Fibroblast of peridontal ligament (primary cell): ENCODE measurements around the gene COL4A2.

ENCODE experiments used
- DNase-seq: peaks from one replicate; pipeline ENCODE4 v3.0.0-alpha.2; 2010; ENCODE audit errors: extremely low read depth

The COL4A2 gene

GRCh38 chr13:110322126-110322827, 15.2 kb downstream of the COL4A2 start:
- no peak for DNase-seq

DNA sequence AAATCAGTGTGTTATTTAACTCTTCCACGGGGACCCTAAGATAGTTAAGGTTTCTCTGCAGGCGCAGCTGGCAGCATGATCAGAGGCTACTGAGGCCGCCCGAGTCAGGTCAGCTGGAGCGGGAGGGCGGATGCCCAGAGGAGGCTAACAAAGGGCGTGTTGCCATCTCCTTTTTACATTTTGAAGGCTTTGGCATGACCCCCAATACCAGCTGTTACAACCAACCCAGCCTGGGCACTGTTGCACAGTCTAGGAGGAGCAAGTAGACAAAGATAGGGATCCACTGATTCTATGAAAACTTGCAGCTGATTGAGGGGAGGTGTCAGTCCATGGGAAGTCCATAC, 15.7 kb downstream of the COL4A2 start:
- no peak for DNase-seq

DNA sequence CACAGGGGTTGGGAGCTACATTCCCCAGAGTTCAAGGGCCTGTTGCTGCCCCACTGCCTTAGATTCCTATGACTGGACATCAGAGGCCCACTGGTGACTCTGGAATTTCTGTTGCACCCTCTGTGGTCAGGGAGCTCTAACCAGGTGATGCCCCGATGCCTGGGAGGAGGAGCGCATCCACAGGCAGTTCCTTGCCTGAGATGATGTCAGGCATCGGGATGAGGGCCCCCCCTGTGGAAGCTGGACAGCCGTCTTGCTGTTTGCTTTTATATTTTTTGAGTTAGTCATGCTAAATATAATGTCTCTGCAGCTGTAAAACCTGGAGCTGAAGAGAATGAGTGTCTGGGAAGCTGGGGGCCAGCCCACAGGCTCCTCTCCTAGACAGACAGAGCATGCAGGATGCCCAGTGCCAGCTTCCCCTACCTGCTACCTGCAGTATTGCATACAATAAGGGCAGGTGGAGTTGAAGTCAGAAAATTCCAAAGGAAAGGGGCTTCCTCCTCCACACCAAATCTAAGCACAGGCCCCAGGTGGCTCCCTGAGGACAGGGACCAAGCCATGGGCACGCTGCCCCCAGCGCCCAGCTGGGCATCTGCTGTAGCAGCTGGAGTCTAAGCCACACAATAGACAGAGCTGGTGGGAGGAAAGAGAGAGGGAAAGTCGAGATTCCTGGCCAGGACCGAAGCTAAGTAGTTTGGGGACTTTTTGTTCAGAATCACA, 16.2 kb downstream of the COL4A2 start:
- no peak for DNase-seq

DNA sequence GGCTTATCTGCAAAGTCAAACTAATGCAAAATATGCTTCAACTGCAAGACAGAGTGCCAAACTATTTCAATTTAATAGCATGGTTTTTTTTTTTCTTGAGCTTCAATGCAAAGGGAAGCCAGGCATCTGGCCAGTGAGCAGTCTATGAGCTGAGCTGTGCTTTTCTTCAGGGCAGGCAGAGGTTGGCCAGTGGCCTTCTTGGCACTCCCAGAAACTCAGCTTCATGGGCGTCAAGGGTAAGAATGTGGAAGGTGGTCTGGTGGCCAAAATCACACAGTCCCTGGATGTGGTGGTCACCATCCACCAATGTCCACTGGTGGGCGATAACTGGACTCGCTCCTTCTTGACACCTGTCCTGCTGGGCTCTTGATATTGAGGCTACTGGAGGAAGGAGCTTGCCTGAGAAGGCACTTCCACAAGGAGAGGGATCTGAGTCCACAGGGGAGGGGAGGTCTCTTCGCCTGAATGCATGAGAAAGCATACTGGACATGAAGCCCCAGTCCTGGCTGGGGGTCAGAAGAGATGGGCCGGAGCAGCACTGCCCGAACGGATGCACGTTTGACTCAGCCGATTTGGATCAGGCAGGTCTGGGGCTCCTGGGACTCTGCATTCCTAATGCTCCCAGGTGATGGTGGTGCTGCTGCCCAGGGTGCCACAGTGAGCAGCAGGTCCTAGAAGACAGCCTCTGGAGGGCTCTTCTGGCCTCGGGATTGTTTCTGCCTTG, 17.1 kb downstream of the COL4A2 start:
- no peak for DNase-seq

GRCh38 chr13:110326263-110326904, 19.3 kb downstream of the COL4A2 start:
- no peak for DNase-seq

- peak; percentile 54 for DNase-seq
Measured at GRCh38 chr13:110327051-110327721, 20.1 kb downstream of the COL4A2 start.

GRCh38 chr13:110328573-110328972, 21.5 kb downstream of the COL4A2 start:
- peak; percentile 42 for DNase-seq

DNA sequence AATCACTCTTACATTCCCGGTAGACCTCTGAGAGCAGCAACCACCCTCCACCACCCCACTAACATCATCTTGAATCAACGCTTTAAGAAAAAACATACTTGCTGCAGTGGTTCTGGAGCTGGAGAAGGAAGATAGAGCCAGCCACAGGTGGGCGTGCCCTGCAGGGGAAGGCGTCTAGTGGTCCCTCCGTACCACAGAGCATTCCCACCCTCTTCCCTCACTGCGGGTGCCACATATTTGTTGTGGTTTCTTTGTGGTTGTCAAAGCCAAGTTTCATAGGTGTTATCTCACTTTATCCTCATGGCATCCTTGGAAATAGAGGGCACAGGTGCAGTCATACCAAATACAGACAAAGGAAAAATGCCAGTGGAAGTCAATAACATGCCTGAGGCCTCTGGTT, 22.2 kb downstream of the COL4A2 start:
- DNase-seq: peak; percentile 36

DNA sequence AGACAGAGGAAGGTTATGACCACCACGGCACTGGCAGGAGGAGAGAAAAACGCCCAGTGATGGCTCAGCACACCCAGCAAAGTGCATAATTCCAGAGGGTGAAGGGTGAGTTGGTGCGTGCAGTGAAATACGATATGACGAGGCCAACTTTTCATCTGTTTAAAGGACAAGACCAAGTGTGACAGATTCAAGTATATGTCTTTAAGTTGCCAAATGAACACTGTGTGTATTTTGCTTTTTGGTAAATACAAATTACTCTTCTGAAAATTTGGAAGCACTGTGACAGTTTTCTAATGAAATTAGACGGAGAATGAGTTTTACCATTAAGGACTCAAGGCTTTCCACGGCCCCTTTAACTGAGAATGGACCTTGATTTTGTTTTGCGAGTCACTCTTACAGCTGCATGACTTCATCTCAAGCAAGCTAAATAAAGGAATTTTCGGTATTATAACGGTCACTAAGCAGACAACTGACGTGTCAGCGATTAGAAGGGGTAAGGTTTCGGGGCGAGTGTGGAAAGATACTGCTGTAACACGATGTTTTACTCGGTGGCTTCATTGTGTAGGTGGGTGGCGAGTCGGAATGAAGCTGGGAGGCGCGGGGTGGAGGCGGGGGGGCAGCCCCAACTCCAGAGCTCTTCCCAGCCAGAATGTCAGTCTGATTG, 22.8 kb downstream of the COL4A2 start:
- peak; percentile 89 for DNase-seq

DNA sequence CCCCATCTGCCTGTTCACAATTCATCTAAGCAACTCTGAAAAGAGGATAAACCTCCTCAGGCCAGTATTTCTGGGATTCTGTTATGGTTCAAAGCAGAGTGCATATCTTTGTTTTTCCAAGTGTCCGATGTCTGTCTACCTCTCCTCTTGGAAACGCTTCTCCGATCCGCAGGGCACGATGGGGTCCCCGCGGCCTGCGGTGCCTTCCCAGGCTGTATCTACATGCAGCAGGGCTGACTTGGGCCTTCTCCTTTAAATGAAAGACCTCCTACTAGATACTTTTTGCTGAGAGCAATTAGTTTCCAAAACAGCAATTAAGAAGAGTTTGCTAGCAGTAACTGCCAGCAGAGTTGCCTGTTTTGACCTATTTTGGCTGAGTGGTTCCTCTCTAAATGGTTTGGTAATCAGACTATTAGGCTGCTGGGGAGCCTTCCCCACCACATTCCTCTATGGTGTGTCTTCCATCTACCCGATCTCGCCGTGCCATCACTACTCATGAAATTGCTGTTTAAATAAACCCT, 23.5 kb downstream of the COL4A2 start:
- peak; percentile 88 for DNase-seq

- peak; percentile 90 for DNase-seq
Measured at GRCh38 chr13:110331362-110331761, 24.3 kb downstream of the COL4A2 start.

DNA sequence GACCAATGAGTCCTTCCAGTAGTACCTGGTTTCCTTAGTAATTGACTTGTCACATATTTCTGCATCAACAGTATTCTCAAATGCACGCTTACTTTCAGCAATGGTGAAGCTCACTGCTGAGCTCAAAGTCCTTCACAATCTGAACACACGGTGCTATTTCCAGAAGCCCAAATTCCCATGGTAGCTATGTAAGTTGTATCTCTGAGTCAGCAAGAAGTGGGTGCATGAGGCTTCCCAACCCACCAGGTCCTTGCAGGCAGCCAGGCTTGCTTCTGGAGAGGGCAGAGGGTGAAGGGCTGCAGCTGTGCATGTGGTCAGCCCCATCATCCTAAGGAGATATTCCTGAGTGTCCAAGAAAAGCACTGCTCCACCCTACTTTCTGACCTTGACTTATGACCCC, 25.7 kb downstream of the COL4A2 start:
- DNase-seq: peak; percentile 25

GRCh38 chr13:110333837-110334236, 26.8 kb downstream of the COL4A2 start:
- no peak for DNase-seq

DNA sequence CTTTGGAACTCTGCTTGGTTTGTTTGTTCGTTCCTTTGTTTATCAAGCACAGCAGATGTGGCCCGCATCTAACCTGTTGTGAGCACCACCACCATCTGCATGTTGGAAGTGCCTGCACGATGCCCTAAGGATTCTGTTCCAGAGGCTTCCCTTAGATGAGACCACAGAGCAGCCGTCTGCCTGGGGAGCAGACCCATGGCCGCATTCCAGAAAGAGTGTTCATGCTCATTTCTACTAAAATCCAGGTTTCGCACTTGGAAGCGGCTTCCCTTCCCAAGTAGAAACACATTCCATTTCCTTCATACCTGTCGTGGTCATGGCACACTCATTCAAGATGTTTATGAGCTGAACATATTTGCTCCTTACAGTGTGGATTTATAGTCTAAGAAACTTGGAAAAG, 27.2 kb downstream of the COL4A2 start:
- DNase-seq: no peak

- DNase-seq: peak; percentile 22
Measured at GRCh38 chr13:110334841-110335490, 27.9 kb downstream of the COL4A2 start.

DNA sequence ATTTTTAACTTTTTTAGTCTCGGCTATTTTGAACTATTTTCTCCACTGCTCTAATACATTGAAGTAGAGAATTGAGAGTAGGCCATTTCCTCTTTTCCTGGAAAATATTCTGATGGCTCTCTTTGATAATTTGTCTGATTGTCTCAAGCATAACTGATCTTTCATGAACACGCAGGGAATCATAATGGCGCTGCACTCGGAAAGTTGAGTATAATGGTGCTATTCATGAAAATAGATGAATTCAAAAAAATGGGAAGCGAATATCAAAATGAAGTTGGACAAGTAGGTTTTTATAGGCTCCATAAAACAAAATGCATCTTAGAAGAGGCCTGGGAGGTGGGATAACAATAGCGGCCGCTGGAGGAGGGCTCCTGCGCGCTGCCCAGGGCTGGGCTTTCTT, 29.0 kb downstream of the COL4A2 start:
- DNase-seq: no peak

DNA sequence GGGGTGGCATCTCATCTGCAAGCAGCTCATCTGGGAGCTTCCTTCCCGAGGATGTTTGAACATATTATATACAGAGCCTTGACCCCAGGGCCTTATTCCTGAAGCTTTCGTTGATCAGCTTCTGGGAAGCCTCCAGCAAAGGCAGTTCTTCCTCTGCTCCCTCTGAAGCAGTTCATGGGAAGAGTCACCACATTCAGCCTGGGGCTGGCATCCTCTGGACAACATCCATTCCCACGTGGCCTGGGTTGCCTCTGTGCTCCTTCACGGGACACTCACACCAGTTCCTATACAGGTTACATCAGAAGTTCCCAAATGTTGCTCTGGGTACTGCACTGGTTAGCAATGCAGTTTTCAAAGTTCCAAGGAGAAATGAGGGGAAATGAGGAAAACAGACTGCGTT, 29.6 kb downstream of the COL4A2 start:
- DNase-seq: no peak

DNA sequence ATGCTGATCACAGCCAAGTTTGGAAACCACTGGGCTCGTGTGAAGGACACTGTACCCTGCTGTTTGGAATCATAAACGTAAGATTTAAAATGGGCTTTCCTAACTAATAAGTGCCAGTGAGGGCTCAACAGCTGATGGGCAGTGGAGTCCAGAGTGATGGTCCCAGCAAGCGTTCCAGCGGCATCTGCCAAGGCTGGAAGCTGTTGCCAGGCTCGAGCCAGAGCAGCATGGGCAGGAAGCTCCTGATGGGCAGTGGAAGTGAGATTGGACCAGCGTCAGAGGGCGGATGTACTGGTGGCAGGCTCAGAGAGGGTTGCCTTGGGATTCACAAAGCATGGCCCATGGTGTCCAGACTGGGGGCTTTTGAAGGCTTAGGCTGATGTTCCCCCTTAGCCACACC, 30.2 kb downstream of the COL4A2 start:
- no peak for DNase-seq

- peak; percentile 72 for DNase-seq
Measured at GRCh38 chr13:110338441-110339101, 31.5 kb downstream of the COL4A2 start.

- no peak for DNase-seq
Measured at GRCh38 chr13:110339263-110339662, 32.2 kb downstream of the COL4A2 start.
